GM12873 (cell line): Measurements from ENCODE around the gene CIDEA.
A peak's percentile ranks its signal among the peaks of the same experiment; 100 is the strongest.

Experiments used
- TF ChIP-seq, protein P1 (sequence below): IDR thresholded peaks from 2 replicates; pipeline ENCODE4 v1.5.1; 2012; ENCODE audit warnings: low read depth, mild to moderate bottlenecking, moderate library complexity, low read length, control low read depth; ENCODE audit not compliant: insufficient read depth; ENCODE audit errors: missing control alignments

The CIDEA gene

DNA sequence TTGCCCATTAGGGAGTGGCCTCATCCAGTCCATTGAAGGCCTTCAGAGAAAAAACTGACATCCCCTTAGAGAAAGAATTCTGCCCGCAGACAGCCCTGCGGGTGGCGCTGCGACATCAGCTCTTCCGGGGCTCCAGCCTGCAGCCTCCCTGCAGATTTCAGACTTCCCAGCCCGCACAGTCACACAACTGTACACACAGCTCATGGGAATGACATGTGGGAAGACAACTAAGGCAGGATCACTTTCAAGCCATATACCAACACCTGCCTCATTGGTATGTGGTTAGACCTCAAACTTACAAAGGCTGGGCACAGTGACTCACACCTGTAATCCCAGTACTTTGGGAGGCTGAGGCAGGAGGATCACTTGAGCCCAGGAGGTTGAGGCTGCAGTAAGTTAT is 29.1 kb downstream of the CIDEA start:
- TF ChIP-seq, protein P1, sequence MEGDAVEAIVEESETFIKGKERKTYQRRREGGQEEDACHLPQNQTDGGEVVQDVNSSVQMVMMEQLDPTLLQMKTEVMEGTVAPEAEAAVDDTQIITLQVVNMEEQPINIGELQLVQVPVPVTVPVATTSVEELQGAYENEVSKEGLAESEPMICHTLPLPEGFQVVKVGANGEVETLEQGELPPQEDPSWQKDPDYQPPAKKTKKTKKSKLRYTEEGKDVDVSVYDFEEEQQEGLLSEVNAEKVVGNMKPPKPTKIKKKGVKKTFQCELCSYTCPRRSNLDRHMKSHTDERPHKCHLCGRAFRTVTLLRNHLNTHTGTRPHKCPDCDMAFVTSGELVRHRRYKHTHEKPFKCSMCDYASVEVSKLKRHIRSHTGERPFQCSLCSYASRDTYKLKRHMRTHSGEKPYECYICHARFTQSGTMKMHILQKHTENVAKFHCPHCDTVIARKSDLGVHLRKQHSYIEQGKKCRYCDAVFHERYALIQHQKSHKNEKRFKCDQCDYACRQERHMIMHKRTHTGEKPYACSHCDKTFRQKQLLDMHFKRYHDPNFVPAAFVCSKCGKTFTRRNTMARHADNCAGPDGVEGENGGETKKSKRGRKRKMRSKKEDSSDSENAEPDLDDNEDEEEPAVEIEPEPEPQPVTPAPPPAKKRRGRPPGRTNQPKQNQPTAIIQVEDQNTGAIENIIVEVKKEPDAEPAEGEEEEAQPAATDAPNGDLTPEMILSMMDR, result peak; percentile 7

GRCh38 chr18:12283666-12284065 is 29.5 kb downstream of the CIDEA start:
- TF ChIP-seq, protein P1, result no peak

GRCh38 chr18:12287131-12287681 is 33.0 kb downstream of the CIDEA start:
- TF ChIP-seq, protein P1, result no peak

DNA sequence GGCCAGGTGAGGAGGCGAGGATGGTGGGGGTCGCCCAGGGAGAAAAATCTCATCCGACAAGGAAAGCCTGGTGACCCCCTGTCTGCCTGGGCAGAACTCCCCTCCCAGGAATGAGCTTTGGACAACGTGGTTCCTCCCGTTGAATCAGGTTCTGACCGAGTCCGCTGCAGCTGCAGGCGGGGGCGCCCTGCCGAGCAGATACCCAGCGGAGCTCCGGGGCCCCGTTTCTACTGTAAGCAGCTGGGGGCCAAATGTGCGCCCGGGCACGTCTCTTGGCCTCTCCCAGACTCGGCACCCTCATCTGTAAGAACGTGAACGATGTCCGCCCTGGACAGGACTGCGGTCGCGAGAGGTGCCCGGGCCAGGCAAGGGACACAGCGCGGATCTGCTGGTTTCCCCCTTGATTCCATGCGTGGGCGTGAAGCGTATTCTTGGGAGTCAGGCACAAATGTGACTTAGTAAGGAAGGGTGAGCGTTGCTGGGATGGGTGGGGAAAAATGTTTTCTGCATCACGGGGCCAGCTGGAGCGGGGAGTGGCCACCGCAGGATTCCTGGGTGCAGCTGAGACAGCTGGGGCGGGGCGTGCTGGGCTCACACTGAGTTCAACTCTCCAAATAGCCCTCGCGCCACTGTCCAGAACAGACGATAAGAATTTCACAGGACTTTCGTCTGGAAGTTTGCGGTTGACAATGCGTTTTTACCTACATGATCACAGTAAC is 33.7 kb downstream of the CIDEA start:
- TF ChIP-seq, protein P1, result no peak

DNA sequence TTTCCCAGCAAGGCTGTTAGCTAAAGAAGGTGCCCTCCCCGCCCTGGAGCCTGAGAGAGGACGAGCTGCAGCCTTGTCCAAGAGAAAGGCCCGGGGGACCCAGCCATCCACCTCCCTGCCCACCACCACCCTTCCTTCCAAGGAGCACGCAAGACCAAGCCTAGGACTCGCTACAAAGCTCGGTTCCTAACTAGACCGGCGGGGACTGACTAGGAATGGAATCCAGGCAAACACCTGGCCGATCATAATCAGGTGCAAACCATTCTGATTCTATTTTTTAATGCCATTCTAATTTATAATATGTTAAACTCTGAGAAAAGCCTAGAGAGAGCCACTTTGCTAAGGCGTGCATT is 34.2 kb downstream of the CIDEA start:
- TF ChIP-seq, protein P1, result no peak

- TF ChIP-seq, protein P1, result no peak
Observed at GRCh38 chr18:12290086-12290485, 35.9 kb downstream of the CIDEA start.

- TF ChIP-seq, protein P1, result no peak
Observed at GRCh38 chr18:12291161-12291560, 37.0 kb downstream of the CIDEA start.
